Measurements from ENCODE around the gene EPGN. TPM values are rescaled to one million over a fixed set of nuclear protein-coding genes. Genes with fewer than 3 reads are reported as not detected.

The EPGN gene
- total RNA-seq, 1 experiment from 2014 or later, result not detected

Other genes starting within 250 kb of the EPGN start
- 0.53 and 0.61 TPM in 2 replicates for gene CXCL2, start 209.3 kb upstream of the EPGN start, total RNA-seq (2014; rRNA removed; shearing (Covaris generic))
- gene MTHFD2L, start 150.4 kb upstream of the EPGN start, total RNA-seq (2014; rRNA removed; shearing (Covaris generic)), result 7.5 TPM in 2 replicates
- not detected in 2 replicates for gene EREG, start 56.7 kb downstream of the EPGN start, total RNA-seq (2014; rRNA removed; shearing (Covaris generic))
- 1.2 TPM in 1 of 2 replicates, not detected in the other for gene AREG, start 136.7 kb downstream of the EPGN start, total RNA-seq (2014; rRNA removed; shearing (Covaris generic))